Esophagus muscularis mucosa (tissue), 4 donors: Measurements from ENCODE around the gene ZNF587. TPM values are rescaled to one million over a fixed set of nuclear protein-coding genes. Genes with fewer than 3 reads are reported as not detected.
"Not testable (repeated sequence)": the region's sequence is repeated elsewhere in the genome, so short reads cannot be mapped to it uniquely, and the experiment has no call there.

ENCODE experiments used
- DNase-seq: peaks from one replicate; pipeline ENCODE4 v3.0.0-alpha.2; 2017; ENCODE audit errors: extremely low spot score
- H3K27ac ChIP-seq, 4 donors: fragments of 200-600 bp; sonication (generic); replicated peaks in 1 of 4; 1 replicate in 3 of 4; 2 replicates in 1 of 4; pipeline ENCODE4 v1.5.1; 2016 to 2019; ENCODE audit warnings: mild to moderate bottlenecking in 1 of 4
- H3K27me3 ChIP-seq, 4 donors: fragments of 200-600 bp; sonication (generic); one replicate each; pipeline versions ENCODE4 v1.5.1 to v1.6.0; 2016 to 2019
- H3K36me3 ChIP-seq, 4 donors: fragments of 200-600 bp; sonication (generic); one replicate each; pipeline ENCODE4 v1.5.1; 2016 to 2019
- H3K4me1 ChIP-seq, 4 donors: fragments of 200-600 bp; sonication (generic); one replicate each; pipeline ENCODE4 v1.5.1; 2016 to 2019
- H3K4me3 ChIP-seq, 4 donors: fragments of 200-600 bp; sonication (generic); 1 replicate in 2 of 4; 2 replicates in 2 of 4; pipeline ENCODE4 v1.5.1; 2016 to 2019; ENCODE audit warnings: mild to moderate bottlenecking in 4 of 4, moderate library complexity in 1 of 4
- H3K9me3 ChIP-seq, 4 donors: fragments of 200-600 bp; sonication (generic); 1 replicate in 3 of 4; 2 replicates in 1 of 4; pipeline ENCODE4 v1.5.1; 2016 to 2019
- CTCF ChIP-seq, 3 experiments: fragments of 200-600 bp in 2 of 3; fragments of 450-650 bp in 1 of 3; sonication (generic) in 2 of 3; IDR thresholded peaks; one replicate each; pipeline ENCODE4 v1.5.1; 2017 to 2019; ENCODE audit warnings: antibody characterized with exemption in 3 of 3, mild to moderate bottlenecking in 2 of 3, moderate library complexity in 1 of 3
- EP300 ChIP-seq: sonication (generic); formaldehyde crosslinking; IDR thresholded peaks from one replicate; pipeline ENCODE4 v1.6.1; 2017; ENCODE audit warnings: antibody characterized with exemption
- POLR2A ChIP-seq: fragments of 450-650 bp; IDR thresholded peaks from one replicate; pipeline ENCODE4 v1.6.1; 2017; ENCODE audit warnings: antibody characterized with exemption, moderate library complexity, mild to moderate bottlenecking, low read depth
- POLR2AphosphoS5 ChIP-seq, 2 donors: sonication (generic); formaldehyde crosslinking; IDR thresholded peaks; one replicate each; pipeline ENCODE4 v1.6.1; 2017; ENCODE audit warnings: antibody characterized with exemption in 2 of 2
- WGBS: methylation state at CpG from one replicate; pipeline ENCODE4 v1.1.5; 2018; 5-methylcytosine and 5-hydroxymethylcytosine counted together
- intact Hi-C: fragments of 100-400 bp; cut with DNase I; formaldehyde crosslinking; loops from one replicate; pipeline ENCODE4 v1.15.1; 2023
- total RNA-seq, 4 donors: library from RNA; depleted of rRNA; stranded (reverse); fragments of >200 nt; gene quantifications; one replicate each; pipeline versions ENCODE4 v1.1.0 to v1.2.1, GENCODE V29; 2016

ZNF587 gene
- total RNA-seq, 4 donors from 2014 or later = 10.9 to 27.8 (median 19.8) TPM

- Histone ChIP-seq H3K4me3 (no peak overlapping the region), H3K4me1 (peaks cover 20 to 27% (median 25%) of the 10 kb centered on the region in 4 donors), H3K36me3 (peaks cover 0 to 21% (median 3%) of the 10 kb centered on the region in 4 donors), H3K9me3 (no peaks in the 10 kb centered on the region), H3K27ac (no peak overlapping the region), H3K27me3 (no peaks in the 10 kb centered on the region)
- 95% methylated on average over 6 of the region's 6 CpGs for WGBS
- intact Hi-C loops = no loop called here
- no peak for DNase-seq
- TF ChIP-seq POLR2AphosphoS5 (IDR thresholded peaks at IDR 0.05) (no peak), CTCF (IDR thresholded peaks at IDR 0.05) (no peak), EP300 (no peak), POLR2A (no peak)
These were observed 24.1 kb upstream of the ZNF587 start for GRCh38 chr19:57825511-57825910.

- H3K4me1 ChIP-seq = peaks cover 13 to 26% (median 16%) of the 10 kb centered on the region in 4 donors
- H3K4me3 ChIP-seq = no peak overlapping the region
- intact Hi-C loops = no loop called here
- H3K27ac ChIP-seq = no peak overlapping the region
- H3K27me3 ChIP-seq = no peaks in the 10 kb centered on the region
- peaks cover 0 to 8% (median under 1%) of the 10 kb centered on the region in 4 donors for H3K36me3 ChIP-seq
- no peak for DNase-seq
- no peaks in the 10 kb centered on the region for H3K9me3 ChIP-seq
- TF ChIP-seq EP300 (no peak), CTCF (IDR thresholded peaks at IDR 0.05) (no peak), POLR2A (no peak), POLR2AphosphoS5 (IDR thresholded peaks at IDR 0.05) (no peak)
- 92% methylated on average over 5 of the region's 5 CpGs for WGBS
These were observed 20.3 kb upstream of the ZNF587 start for GRCh38 chr19:57829316-57829715.

GRCh38 chr19:57830071-57830602, 19.5 kb upstream of the ZNF587 start, which contains the start of gene ZNF587B:
TSS of gene ZNF587B (plus strand) at chr19:57830299. CDS start at chr19:57830529, 230 bp downstream.
- peak within 1 kb of the TSS; percentile 57 to 71 (median 66) for H3K27ac ChIP-seq
- H3K4me1 ChIP-seq = peaks cover 13 to 26% (median 16%) of the 10 kb centered on the region in 4 donors
- H3K4me3 ChIP-seq = peak within 1 kb of the TSS; percentile 50 to 63 (median 57)
- intact Hi-C loops = no loop called here
- DNase-seq = no peak
- H3K9me3 ChIP-seq = no peaks in the 10 kb centered on the region
- TF ChIP-seq CTCF (IDR thresholded peaks at IDR 0.05) (peak; percentile 26 to 46 (median 44)), POLR2AphosphoS5 (IDR thresholded peaks at IDR 0.05) (peak; percentile 39 to 53), EP300 (no peak), POLR2A (no peak)
- no peaks in the 10 kb centered on the region for H3K27me3 ChIP-seq
- H3K36me3 ChIP-seq = peaks cover 0 to 8% (median 0%) of the 10 kb centered on the region in 4 donors
- WGBS = 30% methylated on average over 6 of the region's 22 CpGs

GRCh38 chr19:57836991-57837390, 12.7 kb upstream of the ZNF587 start:
- 91% methylated on average over 5 of the region's 5 CpGs for WGBS
- H3K27me3 ChIP-seq, DNase-seq, intact Hi-C loops, H3K9me3 ChIP-seq, H3K4me1 ChIP-seq, H3K27ac ChIP-seq, H3K4me3 ChIP-seq: not testable (repeated sequence)
- peaks cover 3 to 44% (median 24%) of the 10 kb centered on the region in 4 donors for H3K36me3 ChIP-seq

GRCh38 chr19:57838622-57839191, 11.0 kb upstream of the ZNF587 start:
- H3K27ac ChIP-seq, intact Hi-C loops, DNase-seq, H3K27me3 ChIP-seq, H3K4me1 ChIP-seq, H3K9me3 ChIP-seq, H3K4me3 ChIP-seq: not testable (repeated sequence)
- peaks cover 3 to 56% (median 28%) of the 10 kb centered on the region in 4 donors for H3K36me3 ChIP-seq
- WGBS = 86% methylated on average over 5 of the region's 5 CpGs
